Right cardiac atrium (tissue), 5 donors: ENCODE results near the gene VSIG10. TPM values are rescaled to one million over a fixed set of nuclear protein-coding genes. Genes with fewer than 3 reads are reported as not detected.
A peak's percentile ranks its signal among the peaks of the same experiment; 100 is the strongest.

Experiments used
- ATAC-seq, 2 donors: fragments of 200-7000 bp; cut with Tn5 transposase; one replicate each; pipeline versions ENCODE4 v1.8.0 to v1.9.1; 2020; ENCODE audit warnings: moderate library complexity in 2 of 2, mild to moderate bottlenecking in 1 of 2
- DNase-seq, 3 donors: peaks; one replicate each; pipeline ENCODE4 v3.0.0-alpha.2; 2020
- H3K27ac ChIP-seq: one replicate; pipeline ENCODE4 v1.5.1; 2013; ENCODE audit warnings: mild to moderate bottlenecking, low read length, control low read depth, moderate library complexity
- H3K27me3 ChIP-seq: one replicate; pipeline ENCODE4 v1.6.1; 2013; ENCODE audit not compliant: control insufficient read depth, insufficient read depth
- H3K4me1 ChIP-seq: one replicate; pipeline ENCODE4 v1.6.1; 2013; ENCODE audit warnings: low read length; ENCODE audit not compliant: control insufficient read depth, insufficient read depth
- H3K4me3 ChIP-seq: one replicate; pipeline ENCODE4 v1.5.1; 2013; ENCODE audit warnings: low read length, control low read depth
- H3K9me3 ChIP-seq: one replicate; pipeline ENCODE4 v1.6.1; 2013; ENCODE audit warnings: low read length; ENCODE audit not compliant: control insufficient read depth
- WGBS: extraction: QIAGEN DNeasy Blood & Tissue Kit; methylation state at CpG from one replicate; pipeline ENCODE4 v1.1.7; 2013; 5-methylcytosine and 5-hydroxymethylcytosine counted together
- intact Hi-C, 4 donors: fragments of 100-400 bp; cut with DNase I; formaldehyde crosslinking; loops; one replicate each; pipeline versions ENCODE4 v1.11.0 to v1.14.0; 2022 to 2023
- long read RNA-seq, 4 donors: library from polyadenylated mRNA; unstranded; transcript quantifications; one replicate each; pipeline ENCODE4 v2.0.0, GENCODE V29; 2020 to 2021
- polyA plus RNA-seq: library from polyadenylated mRNA; stranded (reverse); fragments of 200-250 nt; gene quantifications from one replicate; pipeline ENCODE4 v1.2.3, GENCODE V29; 2013
- total RNA-seq, 4 donors: library from RNA; stranded (reverse); fragmentation: NEBNext Ultra II Directional; extraction: Animal tissue kit (Norgen Biotek cat#: 25700); gene quantifications; one replicate each; pipeline ENCODE4 v1.2.1, GENCODE V29; 2021
- donor health status: healthy with polysubstance abuse.
- donor health status: DM: no; HTN: yes; CAD: no.
- donor health status: DM: no; HTN: no; CAD: no.
- donor health status: DM: no; HTN: yes; CAD: no; lungs with severe emphysema.
- donor health status: DM: yes; HTN: yes; CAD: no.

Gene VSIG10, protein sequence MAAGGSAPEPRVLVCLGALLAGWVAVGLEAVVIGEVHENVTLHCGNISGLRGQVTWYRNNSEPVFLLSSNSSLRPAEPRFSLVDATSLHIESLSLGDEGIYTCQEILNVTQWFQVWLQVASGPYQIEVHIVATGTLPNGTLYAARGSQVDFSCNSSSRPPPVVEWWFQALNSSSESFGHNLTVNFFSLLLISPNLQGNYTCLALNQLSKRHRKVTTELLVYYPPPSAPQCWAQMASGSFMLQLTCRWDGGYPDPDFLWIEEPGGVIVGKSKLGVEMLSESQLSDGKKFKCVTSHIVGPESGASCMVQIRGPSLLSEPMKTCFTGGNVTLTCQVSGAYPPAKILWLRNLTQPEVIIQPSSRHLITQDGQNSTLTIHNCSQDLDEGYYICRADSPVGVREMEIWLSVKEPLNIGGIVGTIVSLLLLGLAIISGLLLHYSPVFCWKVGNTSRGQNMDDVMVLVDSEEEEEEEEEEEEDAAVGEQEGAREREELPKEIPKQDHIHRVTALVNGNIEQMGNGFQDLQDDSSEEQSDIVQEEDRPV
- total RNA-seq (10 to 100 TPM in 3 of 4 donors, 1 to 10 TPM in 1; 6.3 to 14.7 (median 14.3) TPM), polyA plus RNA-seq (9.1 TPM)
- long read RNA-seq, donor 1, partial matches to known transcripts = 0 of 8 reads
- long read RNA-seq, donor 1, other reads (novel, unspliced or antisense) = 4 of 8 reads
- long read RNA-seq, donor 2, partial matches to known transcripts = 0 of 3 reads
- long read RNA-seq, donor 2, other reads (novel, unspliced or antisense) = 3 of 3 reads
- long read RNA-seq, donor 3, partial matches to known transcripts = 0 of 6 reads
- long read RNA-seq, donor 3, other reads (novel, unspliced or antisense) = 4 of 6 reads
- long read RNA-seq, donor 4, partial matches to known transcripts = 0 of 1 reads
- long read RNA-seq, donor 4, other reads (novel, unspliced or antisense) = 1 of 1 reads

DNA sequence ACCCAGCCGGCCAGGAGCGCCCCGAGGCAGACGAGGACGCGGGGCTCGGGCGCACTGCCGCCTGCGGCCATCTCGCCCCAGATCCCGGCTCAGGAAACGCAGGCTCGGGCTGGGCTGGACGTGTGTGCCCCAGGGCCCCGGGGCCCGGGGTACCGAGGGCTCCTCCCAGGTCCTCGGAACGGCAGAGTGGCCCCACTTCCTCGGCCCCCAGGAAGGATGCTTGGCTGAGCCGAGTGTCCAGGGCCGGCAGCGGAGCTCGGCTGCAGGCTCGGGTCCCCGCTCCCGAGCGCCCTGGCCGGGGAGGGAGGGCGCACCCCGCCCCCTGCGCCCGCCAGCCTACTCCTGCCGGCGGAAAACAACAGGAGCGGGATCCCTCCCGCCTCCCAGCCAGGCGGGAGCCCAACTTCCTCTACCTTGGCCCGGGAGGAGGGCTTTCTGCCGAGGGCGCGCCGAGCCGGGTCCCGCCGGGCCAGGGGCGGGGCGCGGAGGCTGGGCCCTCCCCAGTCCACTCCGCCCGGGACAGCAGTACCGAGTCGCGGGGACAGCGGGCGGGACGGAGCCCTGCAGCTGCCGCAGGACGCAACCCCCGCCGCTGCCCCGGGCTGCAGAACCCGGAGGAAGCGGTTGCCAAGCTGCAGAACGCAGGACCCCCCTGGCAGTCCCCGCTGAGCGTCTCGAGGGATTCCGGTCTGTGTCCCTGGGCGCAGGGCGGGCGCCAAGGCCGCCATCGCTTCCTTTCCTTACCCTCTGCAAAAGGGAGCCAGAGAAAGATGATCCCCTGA, at the start of gene VSIG10:
Gene VSIG10 (minus strand): TSS at position 411 of the 782 bp plus-strand sequence. CDS start 340 bp downstream, at position 71.
- Histone ChIP-seq H3K27me3 (no peaks in the 10 kb centered on the region), H3K27ac (peak within 1 kb of the TSS; percentile 76), H3K4me3 (peak within 1 kb of the TSS; percentile 87), H3K9me3 (no peaks in the 10 kb centered on the region), H3K4me1 (no peaks in the 10 kb centered on the region)
- under 1% methylated on average over 75 of the region's 75 CpGs for WGBS
- intact Hi-C loops = no loop called here
- peak; percentile 98 for ATAC-seq
- peak; percentile 68 to 89 (median 88) for DNase-seq

DNA sequence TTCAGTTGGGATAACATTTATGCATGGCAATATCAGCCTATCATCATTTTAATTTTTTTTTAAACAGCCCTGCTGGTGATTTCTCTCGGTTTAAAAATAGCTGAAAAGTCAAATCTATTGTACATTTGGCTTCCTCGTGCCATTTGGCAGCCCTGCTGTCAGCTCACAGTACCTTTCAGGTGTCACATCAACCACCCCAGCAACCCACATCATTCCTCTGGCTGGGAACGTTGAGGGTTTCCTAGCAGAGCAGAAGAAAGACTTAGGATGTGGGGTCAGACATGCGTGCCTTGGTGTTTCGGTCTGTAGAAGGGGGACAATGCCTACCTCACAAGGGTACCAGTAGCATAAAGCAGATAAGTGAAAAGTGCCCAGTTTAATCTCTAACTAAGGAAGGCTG, 47.9 kb upstream of the VSIG10 start:
- H3K9me3 ChIP-seq = no peaks in the 10 kb centered on the region
- no peak for DNase-seq
- ATAC-seq = no peak
- intact Hi-C loops = no loop called here
- no peak overlapping the region for H3K27ac ChIP-seq
- H3K27me3 ChIP-seq = no peaks in the 10 kb centered on the region
- no peaks in the 10 kb centered on the region for H3K4me1 ChIP-seq
- WGBS = 75% methylated on average over 5 of the region's 5 CpGs
- H3K4me3 ChIP-seq = no peak overlapping the region

DNA sequence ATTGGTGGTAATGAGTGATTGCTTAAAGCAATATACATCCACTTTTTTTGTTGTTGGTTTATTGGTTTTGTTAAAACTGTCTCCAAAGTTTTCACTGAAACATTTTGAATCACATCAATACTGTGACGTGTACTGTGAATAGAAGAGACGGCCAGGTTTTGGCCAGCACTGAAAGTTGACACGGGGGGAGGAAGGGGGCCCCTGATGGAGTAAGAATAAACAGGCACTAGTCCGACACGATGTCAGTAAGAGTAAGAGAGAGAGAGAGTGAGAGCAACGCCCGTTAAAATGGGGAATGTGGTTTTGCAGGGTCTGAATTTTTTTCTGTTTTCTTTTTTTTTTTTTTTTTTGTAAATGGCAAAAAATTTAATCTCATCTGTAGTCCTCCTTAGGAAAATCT, 46.8 kb upstream of the VSIG10 start:
- no peak overlapping the region for H3K27ac ChIP-seq
- H3K4me1 ChIP-seq = no peaks in the 10 kb centered on the region
- 44% methylated on average over 7 of the region's 7 CpGs for WGBS
- ATAC-seq = peak in 1 of 2 donors; percentile 65
- no peaks in the 10 kb centered on the region for H3K27me3 ChIP-seq
- intact Hi-C loops = no loop called here
- peak in 1 of 3 donors; percentile 59 for DNase-seq
- no peak overlapping the region for H3K4me3 ChIP-seq
- no peaks in the 10 kb centered on the region for H3K9me3 ChIP-seq

DNA sequence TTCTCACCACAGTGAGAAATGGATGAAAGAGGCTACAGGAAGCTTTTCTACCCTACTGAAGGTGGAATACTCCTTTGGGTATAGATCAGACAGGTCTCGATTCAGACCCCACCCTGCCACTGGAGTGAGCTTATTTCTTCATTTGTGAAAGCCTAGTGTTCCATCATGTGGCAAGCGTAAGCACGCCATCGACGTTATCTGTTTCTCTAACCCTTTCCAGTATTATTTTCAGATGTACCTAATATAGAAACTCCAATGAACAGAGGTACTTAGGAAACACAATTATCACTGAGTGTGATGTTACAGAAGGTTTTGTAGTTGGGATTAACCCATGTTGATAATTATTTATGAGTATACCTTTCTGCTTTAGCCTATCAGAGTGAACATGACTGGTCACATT, 44.5 kb upstream of the VSIG10 start:
- H3K4me1 ChIP-seq = no peaks in the 10 kb centered on the region
- H3K27ac ChIP-seq = peak overlapping the region; percentile 60
- no peak for DNase-seq
- ATAC-seq = peak; percentile 32 to 38
- intact Hi-C loops = no loop called here
- no peaks in the 10 kb centered on the region for H3K27me3 ChIP-seq
- H3K9me3 ChIP-seq = no peaks in the 10 kb centered on the region
- H3K4me3 ChIP-seq = no peak overlapping the region
- 82% methylated on average over 5 of the region's 5 CpGs for WGBS

DNA sequence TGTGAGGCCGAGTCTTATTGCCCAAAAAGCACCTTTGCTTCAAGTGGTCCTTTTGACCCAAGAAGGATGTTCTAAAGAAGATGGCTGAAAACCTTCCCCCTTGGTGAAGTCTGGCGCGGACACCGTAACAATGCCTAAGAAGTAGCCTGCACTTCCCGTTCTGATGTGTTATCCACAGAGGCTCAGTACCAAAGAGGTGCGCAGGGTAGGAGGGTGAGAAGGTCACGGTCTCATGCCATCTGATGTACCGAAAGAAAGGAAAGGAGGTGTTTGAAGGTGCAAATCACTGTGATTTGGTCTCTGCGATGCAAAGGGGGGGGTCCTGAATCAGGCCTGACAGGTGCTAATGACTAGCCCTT, 42.0 kb upstream of the VSIG10 start:
- no peak for ATAC-seq
- H3K27me3 ChIP-seq = no peaks in the 10 kb centered on the region
- 87% methylated on average over 9 of the region's 9 CpGs for WGBS
- no peak for DNase-seq
- no peak overlapping the region for H3K4me3 ChIP-seq
- H3K4me1 ChIP-seq = no peaks in the 10 kb centered on the region
- intact Hi-C loops = no loop called here
- H3K27ac ChIP-seq = no peak overlapping the region
- no peaks in the 10 kb centered on the region for H3K9me3 ChIP-seq

DNA sequence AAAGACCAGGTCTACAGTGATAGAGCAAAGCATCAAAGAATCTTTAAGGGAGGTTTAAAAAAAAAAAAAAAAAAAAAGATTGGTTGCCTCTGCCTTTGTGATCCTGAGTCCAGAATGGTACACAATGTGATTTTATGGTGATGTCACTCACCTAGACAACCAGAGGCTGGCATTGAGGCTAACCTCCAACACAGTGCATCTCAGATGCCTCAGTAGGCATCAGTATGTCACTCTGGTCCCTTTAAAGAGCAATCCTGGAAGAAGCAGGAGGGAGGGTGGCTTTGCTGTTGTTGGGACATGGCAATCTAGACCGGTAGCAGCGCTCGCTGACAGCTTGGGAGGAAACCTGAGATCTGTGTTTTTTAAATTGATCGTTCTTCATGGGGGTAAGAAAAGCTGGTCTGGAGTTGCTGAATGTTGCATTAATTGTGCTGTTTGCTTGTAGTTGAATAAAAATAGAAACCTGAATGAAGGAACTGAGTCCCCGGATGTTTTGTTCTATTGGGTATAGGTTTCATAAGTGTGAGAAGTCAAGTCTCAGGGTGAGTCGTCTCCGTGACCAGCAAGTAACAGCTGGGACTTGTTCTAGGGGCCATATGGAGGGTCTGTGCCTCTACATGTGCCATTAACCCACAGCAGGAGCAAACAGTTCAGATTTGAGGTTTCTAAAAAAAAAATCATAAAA, 41.4 kb upstream of the VSIG10 start:
- ATAC-seq (no peak), DNase-seq (no peak)
- Histone ChIP-seq H3K4me1 (no peaks in the 10 kb centered on the region), H3K27me3 (no peaks in the 10 kb centered on the region), H3K27ac (no peak overlapping the region), H3K9me3 (no peaks in the 10 kb centered on the region), H3K4me3 (no peak overlapping the region)
- 86% methylated on average over 7 of the region's 7 CpGs for WGBS
- intact Hi-C loops = no loop called here

DNA sequence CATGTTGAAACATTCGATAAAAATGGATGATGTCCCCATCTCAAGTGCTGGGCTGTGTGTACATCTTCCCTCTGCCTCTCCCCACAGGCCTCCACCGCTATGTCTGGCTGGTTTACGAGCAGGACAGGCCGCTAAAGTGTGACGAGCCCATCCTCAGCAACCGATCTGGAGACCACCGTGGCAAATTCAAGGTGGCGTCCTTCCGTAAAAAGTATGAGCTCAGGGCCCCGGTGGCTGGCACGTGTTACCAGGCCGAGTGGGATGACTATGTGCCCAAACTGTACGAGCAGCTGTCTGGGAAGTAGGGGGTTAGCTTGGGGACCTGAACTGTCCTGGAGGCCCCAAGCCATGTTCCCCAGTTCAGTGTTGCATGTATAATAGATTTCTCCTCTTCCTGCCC, 40.7 kb upstream of the VSIG10 start:
- intact Hi-C loops = no loop called here
- H3K27me3 ChIP-seq = no peaks in the 10 kb centered on the region
- ATAC-seq (no peak), DNase-seq (no peak)
- H3K4me1 ChIP-seq = peaks cover 2% of the 10 kb centered on the region
- 94% methylated on average over 13 of the region's 13 CpGs for WGBS
- no peaks in the 10 kb centered on the region for H3K9me3 ChIP-seq
- H3K27ac ChIP-seq = no peak overlapping the region
- no peak overlapping the region for H3K4me3 ChIP-seq

DNA sequence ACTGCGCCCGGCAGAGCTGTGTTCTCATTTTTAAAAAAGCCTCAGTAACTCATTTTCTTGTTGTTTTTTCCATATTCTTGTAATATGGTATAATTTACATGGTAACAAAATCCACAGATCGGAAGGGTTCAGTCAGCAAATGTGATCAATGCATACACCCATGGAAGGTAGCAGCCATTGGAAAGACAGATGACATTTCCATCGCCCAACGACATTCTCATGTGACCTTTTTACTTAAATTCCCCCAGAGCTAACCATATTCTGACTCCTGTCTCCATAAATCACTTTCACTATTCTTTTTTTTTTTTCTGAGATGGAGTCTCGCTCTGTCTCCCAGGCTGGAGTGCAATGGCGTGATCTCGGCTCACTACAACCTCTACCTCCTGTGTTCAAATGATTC, 37.0 kb upstream of the VSIG10 start:
- Histone ChIP-seq H3K4me1 (peaks cover 7% of the 10 kb centered on the region), H3K27ac (no peak overlapping the region), H3K9me3 (no peaks in the 10 kb centered on the region), H3K4me3 (no peak overlapping the region), H3K27me3 (no peaks in the 10 kb centered on the region)
- DNase-seq = no peak
- WGBS = 96% methylated on average over 8 of the region's 8 CpGs
- intact Hi-C loops = no loop called here
- no peak for ATAC-seq

DNA sequence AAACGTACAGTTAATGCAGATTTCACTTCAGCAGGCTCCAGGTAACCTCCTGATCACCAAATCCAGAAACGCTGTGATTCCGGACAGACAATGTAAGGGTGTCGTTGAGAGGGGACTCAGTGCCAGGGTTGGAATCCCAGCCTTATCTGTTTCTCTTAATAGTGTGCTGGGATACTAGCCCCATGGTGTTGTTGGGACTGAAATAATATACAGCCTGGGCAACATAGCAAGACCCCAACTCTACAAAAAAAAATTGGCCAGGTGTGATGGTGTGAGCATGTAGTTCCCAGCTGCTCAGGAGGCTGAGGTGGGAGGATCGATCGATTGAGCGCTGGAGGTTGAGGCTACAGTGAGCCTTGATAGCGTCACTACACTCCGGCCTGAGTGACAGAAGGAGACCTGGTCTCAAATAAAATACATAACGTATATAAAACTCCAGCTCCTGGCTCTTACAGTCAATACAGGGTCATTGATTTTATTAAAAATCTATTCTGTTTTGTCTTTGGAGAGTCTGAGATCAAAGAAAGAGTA, 33.4 kb upstream of the VSIG10 start:
- intact Hi-C loops = no loop called here
- 76% methylated on average over 10 of the region's 10 CpGs for WGBS
- H3K4me3 ChIP-seq = peak overlapping the region; percentile 67
- peak overlapping the region; percentile 89 for H3K27ac ChIP-seq
- peaks cover 7% of the 10 kb centered on the region for H3K4me1 ChIP-seq
- no peak for ATAC-seq
- DNase-seq = no peak
- no peaks in the 10 kb centered on the region for H3K27me3 ChIP-seq
- no peaks in the 10 kb centered on the region for H3K9me3 ChIP-seq

DNA sequence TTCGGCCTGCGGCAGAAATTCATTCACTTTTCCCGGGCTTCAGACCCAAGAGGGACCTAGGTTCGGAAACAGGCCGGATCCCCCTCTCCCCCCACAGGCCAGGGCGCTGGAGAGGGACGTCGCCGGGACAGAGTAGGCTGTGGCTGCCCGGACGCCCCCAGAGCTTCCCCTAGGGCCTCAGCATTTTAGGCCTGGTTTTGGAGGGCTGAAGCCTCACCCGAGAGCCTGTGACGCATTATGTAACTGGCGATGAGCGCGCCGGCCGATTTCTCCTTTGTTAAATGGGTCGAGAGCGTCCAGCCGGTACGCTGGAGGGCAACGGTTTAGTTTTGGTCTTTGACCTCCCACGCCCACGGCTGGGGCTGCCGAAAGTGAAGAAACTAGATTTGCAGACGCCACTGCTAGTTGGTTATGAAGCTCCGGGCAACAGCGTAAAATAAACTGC, 32.8 kb upstream of the VSIG10 start:
- Histone ChIP-seq H3K27me3 (no peaks in the 10 kb centered on the region), H3K27ac (peak overlapping the region; percentile 89), H3K4me1 (peaks cover 7% of the 10 kb centered on the region), H3K9me3 (no peaks in the 10 kb centered on the region), H3K4me3 (peak overlapping the region; percentile 67)
- intact Hi-C loops = no loop called here
- ATAC-seq (peak; percentile 64), DNase-seq (peak; percentile 61 to 83 (median 81))
- WGBS = 1% methylated on average over 29 of the region's 29 CpGs
